Upper lobe of left lung (tissue), 6 donors: ENCODE measurements around the gene TMEM150A. TPM values are rescaled to one million over a fixed set of nuclear protein-coding genes. Genes with fewer than 3 reads are reported as not detected.
"Not testable (repeated sequence)": the region's sequence is repeated elsewhere in the genome, so short reads cannot be mapped to it uniquely, and the experiment has no call there.

ENCODE experiments used
- ATAC-seq, 2 donors: fragments of 200-7000 bp; cut with Tn5 transposase; one replicate each; pipeline ENCODE4 v1.9.1; 2022; ENCODE audit warnings: mild to moderate bottlenecking in 2 of 2, moderate library complexity in 2 of 2; ENCODE audit not compliant: low FRiP score in 2 of 2
- DNase-seq, 2 donors: peaks; one replicate each; pipeline ENCODE4 v3.0.0-alpha.2; 2019 to 2020
- H3K27ac ChIP-seq, 4 donors: fragments of 200-600 bp; sonication (generic); one replicate each; pipeline ENCODE4 v1.5.1; 2016 to 2019
- H3K27me3 ChIP-seq, 4 donors: fragments of 200-600 bp; sonication (generic); one replicate each; pipeline ENCODE4 v1.5.1; 2017 to 2019
- H3K36me3 ChIP-seq, 4 donors: fragments of 200-600 bp; sonication (generic); one replicate each; pipeline ENCODE4 v1.5.1; 2016 to 2019
- H3K4me1 ChIP-seq, 4 donors: fragments of 200-600 bp; sonication (generic); one replicate each; pipeline ENCODE4 v1.5.1; 2018 to 2019
- H3K4me3 ChIP-seq, 4 donors: fragments of 200-600 bp; sonication (generic); one replicate each; pipeline ENCODE4 v1.5.1; 2017 to 2019; ENCODE audit warnings: mild to moderate bottlenecking in 2 of 4, moderate library complexity in 1 of 4
- H3K9me3 ChIP-seq, 4 donors: fragments of 200-600 bp; sonication (generic); one replicate each; pipeline ENCODE4 v1.5.1; 2018 to 2019
- CTCF ChIP-seq, 6 experiments: fragments of 450-650 bp in 4 of 6; fragments of 200-600 bp in 2 of 6; sonication (generic) in 2 of 6; IDR thresholded peaks; one replicate each; pipeline ENCODE4 v1.5.1; 2016 to 2019; ENCODE audit warnings: antibody characterized with exemption in 6 of 6
- EP300 ChIP-seq, 4 donors: sonication (generic); formaldehyde crosslinking; IDR thresholded peaks; one replicate each; pipeline ENCODE4 v1.5.1; 2017; ENCODE audit warnings: antibody characterized with exemption in 4 of 4, control low read depth in 2 of 4
- POLR2A ChIP-seq, 4 donors: fragments of 450-650 bp; IDR thresholded peaks; one replicate each; pipeline ENCODE4 v1.5.1; 2016 to 2017; ENCODE audit warnings: antibody characterized with exemption in 4 of 4, mild to moderate bottlenecking in 2 of 4
- POLR2AphosphoS5 ChIP-seq, 2 donors: sonication (generic); formaldehyde crosslinking; IDR thresholded peaks; one replicate each; pipeline ENCODE4 v1.5.1; 2017; ENCODE audit warnings: antibody characterized with exemption in 2 of 2
- whole genome bisulfite sequencing, 2 donors: methylation state at CpG; one replicate each; pipeline ENCODE4 v1.1.5; 2017 to 2018; 5-methylcytosine and 5-hydroxymethylcytosine counted together
- total RNA-seq, 6 donors: library from RNA; depleted of rRNA in 4 of 6; stranded (reverse); fragments of >200 nt in 4 of 6; gene quantifications; one replicate each; pipeline versions ENCODE4 v1.1.0 to v1.2.1, GENCODE V29; 2016 to 2021
- donor health status: DM: no; HTN: no; CAD: no; lungs with moderate emphysema.
- donor health status: DM: no; HTN: yes; CAD: no; lungs with severe emphysema.

The TMEM150A gene
- total RNA-seq, 6 donors from 2014 or later, result 18.9 to 45.8 (median 32.0) TPM

DNA sequence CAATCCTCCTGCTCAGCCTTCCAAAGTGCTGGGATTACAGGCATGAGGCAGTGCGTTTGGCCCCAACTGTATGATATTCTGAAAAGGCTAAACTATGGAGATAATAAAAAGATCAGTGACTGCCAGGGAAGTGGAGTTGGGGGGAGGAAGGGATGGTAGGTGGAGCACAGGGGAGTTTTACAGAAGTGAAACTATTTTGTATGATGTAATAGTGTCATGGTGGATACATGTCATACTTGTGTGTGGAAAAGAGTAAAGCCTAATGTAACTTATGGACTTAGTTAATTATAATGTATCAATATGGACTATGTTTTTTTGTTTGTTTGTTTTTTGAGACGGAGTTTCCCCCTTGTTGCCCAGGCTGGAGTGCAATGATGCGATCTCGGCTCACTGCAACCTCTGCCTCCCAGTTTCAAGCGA, 38.3 kb downstream of the TMEM150A start:
- no peaks in the 10 kb centered on the region for H3K27me3 ChIP-seq
- ATAC-seq (peak in 1 of 2 donors; percentile 22), DNase-seq (no peak)
- TF ChIP-seq EP300 (IDR thresholded peaks at IDR 0.05) (no peak), POLR2AphosphoS5 (IDR thresholded peaks at IDR 0.05) (no peak), CTCF (IDR thresholded peaks at IDR 0.05) (no peak), POLR2A (IDR thresholded peaks at IDR 0.05) (no peak)
- peak overlapping the region in 2 of 4 donors; percentile 21 to 25 for H3K27ac ChIP-seq
- H3K36me3 ChIP-seq, result no peaks in the 10 kb centered on the region
- H3K4me3 ChIP-seq, result no peak overlapping the region
- H3K4me1 ChIP-seq, result peaks cover 15 to 24% (median 21%) of the 10 kb centered on the region in 4 donors
- WGBS, 2 donors, result 91% methylated on average over 5 of the region's 5 CpGs
- no peaks in the 10 kb centered on the region for H3K9me3 ChIP-seq

DNA sequence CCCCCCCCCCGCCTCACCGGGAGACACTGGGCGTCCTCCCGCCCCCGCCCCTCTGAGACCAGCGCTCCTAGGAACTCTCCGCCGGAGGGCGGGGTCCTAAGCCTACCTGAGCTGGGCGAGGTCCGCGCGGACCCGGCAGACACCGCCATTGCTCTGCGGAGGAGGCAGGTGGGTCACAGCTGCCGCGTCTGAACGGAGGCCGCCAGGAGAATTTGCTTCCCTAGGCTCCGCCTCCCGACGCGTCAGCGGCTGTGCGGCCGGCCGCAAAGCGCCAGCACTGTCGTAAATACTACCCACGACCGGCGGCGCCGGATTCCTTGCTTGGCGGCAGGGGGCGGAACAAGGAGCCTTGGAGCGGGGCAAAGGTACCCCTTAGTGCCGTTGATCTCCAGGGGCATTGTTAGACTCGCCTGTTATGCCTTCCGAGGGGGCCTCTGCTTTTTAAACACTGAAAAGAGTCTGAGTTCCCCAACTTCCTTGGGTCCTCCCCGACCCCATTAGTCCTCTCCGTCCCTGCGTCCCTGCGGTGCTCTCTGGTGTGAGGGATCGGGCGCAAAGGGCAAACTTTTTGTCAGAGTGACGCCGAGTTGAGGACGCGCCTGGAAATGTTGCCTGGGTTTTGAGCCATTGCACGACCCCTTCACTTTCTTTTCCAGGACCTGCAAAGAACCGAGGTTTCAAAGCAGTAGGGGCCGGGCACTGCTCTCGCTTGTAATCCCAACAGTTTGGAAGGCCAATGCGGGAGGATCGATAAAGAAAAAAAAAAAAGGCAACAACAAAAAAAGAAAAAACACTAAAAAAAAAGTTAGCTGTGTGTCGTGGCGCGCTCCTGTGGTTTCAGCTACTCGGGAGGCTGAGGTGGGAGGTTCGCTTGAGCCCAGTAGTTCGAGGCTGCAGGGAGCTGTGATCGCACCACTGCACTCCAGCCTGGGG, 41.0 kb downstream of the TMEM150A start, which contains the start of gene GGCX:
GGCX (minus strand) TSS at position 214 of the 933 bp plus-strand sequence; CDS start at position 149, 65 bp downstream.
- WGBS, 2 donors, result 5 to 11% methylated on average over 23 to 49 of the region's 64 CpGs
- TF ChIP-seq POLR2A (IDR thresholded peaks at IDR 0.05) (peak in 3 of 4 donors; percentile 63 to 91 (median 86)), POLR2AphosphoS5 (IDR thresholded peaks at IDR 0.05) (peak; percentile 93 to 96), EP300 (IDR thresholded peaks at IDR 0.05) (no peak), CTCF (IDR thresholded peaks at IDR 0.05) (peak in 4 of 6 experiments; percentile 42 to 76 (median 65))
- Histone ChIP-seq H3K4me1 (peaks cover 16 to 28% (median 24%) of the 10 kb centered on the region in 4 donors), H3K27me3 (no peaks in the 10 kb centered on the region), H3K9me3 (no peaks in the 10 kb centered on the region), H3K4me3 (peak within 1 kb of the TSS; percentile 79 to 87 (median 84)), H3K36me3 (peaks cover 0 to 23% (median 12%) of the 10 kb centered on the region in 4 donors), H3K27ac (peak within 1 kb of the TSS; percentile 82 to 94 (median 91))
- DNase-seq (peak; percentile 97 to 98), ATAC-seq (peak; percentile 97 to 98)

DNA sequence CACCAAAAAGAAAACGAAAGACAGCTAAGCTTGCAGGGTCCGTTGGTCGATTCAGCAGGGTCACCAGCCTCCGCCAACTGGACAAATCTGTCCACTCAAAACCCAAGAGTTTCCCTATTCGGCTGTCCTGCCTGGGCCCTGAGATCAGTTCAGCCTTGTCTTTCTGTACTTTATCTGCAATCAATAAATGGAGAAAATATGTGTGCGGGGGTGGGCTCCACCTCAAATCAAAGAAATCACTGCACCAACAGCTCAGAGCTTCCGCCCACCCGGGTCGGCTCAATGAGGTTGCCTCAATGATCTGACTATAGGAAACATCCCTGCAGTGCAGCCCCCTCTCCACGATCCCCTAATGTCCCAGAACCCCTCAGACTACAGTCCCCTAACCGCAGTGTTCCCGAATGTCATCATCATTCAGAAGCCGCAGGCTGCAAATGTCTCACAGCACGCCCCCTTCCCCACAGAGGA, 41.7 kb downstream of the TMEM150A start:
- TF ChIP-seq CTCF (IDR thresholded peaks at IDR 0.05) (no peak), POLR2A (IDR thresholded peaks at IDR 0.05) (no peak), EP300 (IDR thresholded peaks at IDR 0.05) (no peak), POLR2AphosphoS5 (IDR thresholded peaks at IDR 0.05) (no peak)

DNA sequence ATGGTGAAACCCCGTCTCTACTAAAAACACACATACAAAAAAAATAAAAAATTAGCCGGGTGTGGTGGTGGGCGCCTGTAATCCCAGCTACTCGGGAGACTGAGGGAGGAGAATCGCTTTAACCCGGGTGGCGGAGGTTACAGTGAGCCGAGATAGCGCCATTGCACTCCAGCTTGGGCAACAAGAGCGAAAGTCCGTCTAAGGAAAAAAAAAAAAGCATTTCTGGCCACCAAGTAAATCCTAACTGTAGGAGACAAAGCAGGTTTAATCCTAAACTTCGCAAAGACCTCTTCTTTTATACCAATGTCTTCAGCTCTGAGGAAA, 42.1 kb downstream of the TMEM150A start:
- not testable (repeated sequence) for H3K9me3 ChIP-seq, DNase-seq, ATAC-seq, H3K27me3 ChIP-seq
- peaks cover 16 to 28% (median 24%) of the 10 kb centered on the region in 4 donors for H3K4me1 ChIP-seq
- WGBS, 2 donors, result 82 to 85% methylated on average over 12 of the region's 12 CpGs
- H3K27ac ChIP-seq, result peak overlapping the region in 3 of 4 donors; percentile 82 to 94 (median 88)
- peak overlapping the region in 3 of 4 donors; percentile 79 to 87 (median 87) for H3K4me3 ChIP-seq
- peaks cover 0 to 34% (median 18%) of the 10 kb centered on the region in 4 donors for H3K36me3 ChIP-seq

More for the DNA sequence above, 41.7 kb downstream of the TMEM150A start:
- H3K9me3 ChIP-seq, result no peaks in the 10 kb centered on the region
- H3K4me1 ChIP-seq, result peaks cover 16 to 28% (median 24%) of the 10 kb centered on the region in 4 donors
- peak overlapping the region; percentile 79 to 87 (median 84) for H3K4me3 ChIP-seq
- ATAC-seq (peak in 1 of 2 donors; percentile 1), DNase-seq (no peak)
- 5% methylated on average over 12 to 13 of the region's 14 CpGs for WGBS, 2 donors
- H3K27ac ChIP-seq, result peak overlapping the region; percentile 82 to 94 (median 91)
- no peaks in the 10 kb centered on the region for H3K27me3 ChIP-seq
- H3K36me3 ChIP-seq, result peaks cover 0 to 30% (median 15%) of the 10 kb centered on the region in 4 donors

DNA sequence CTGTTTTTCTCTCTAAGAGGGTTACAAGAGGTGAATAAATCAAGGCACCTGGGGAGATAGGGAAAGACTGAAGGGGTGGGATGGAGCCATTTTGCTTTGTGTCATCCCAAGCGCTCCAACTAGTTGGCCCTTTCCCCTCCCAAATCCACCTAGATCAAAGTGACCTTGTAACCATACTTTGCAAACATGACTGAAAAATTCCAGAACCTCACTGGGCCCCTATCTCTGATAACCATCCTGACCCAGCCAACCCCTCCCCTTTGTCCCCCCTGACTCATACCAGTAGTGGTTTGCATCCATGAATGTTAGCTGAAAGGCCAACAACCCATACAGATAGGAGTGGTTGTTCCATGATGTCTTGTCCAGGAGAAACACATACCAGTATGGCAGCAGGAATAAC, 44.3 kb downstream of the TMEM150A start:
- TF ChIP-seq EP300 (IDR thresholded peaks at IDR 0.05) (no peak), POLR2A (IDR thresholded peaks at IDR 0.05) (no peak), POLR2AphosphoS5 (IDR thresholded peaks at IDR 0.05) (no peak), CTCF (IDR thresholded peaks at IDR 0.05) (no peak)
- H3K36me3 ChIP-seq, result peaks cover 0 to 57% (median 36%) of the 10 kb centered on the region in 4 donors
- peaks cover 16 to 28% (median 24%) of the 10 kb centered on the region in 4 donors for H3K4me1 ChIP-seq
- H3K27ac ChIP-seq, result peak overlapping the region in 1 of 4 donors; percentile 3
- no peak for ATAC-seq
- 89 to 100% methylated on average over 1 of the region's 1 CpG for WGBS, 2 donors
- no peak for DNase-seq
- H3K27me3 ChIP-seq, result no peaks in the 10 kb centered on the region
- H3K9me3 ChIP-seq, result no peaks in the 10 kb centered on the region
- H3K4me3 ChIP-seq, result no peak overlapping the region
